Measurements from ENCODE around the gene P2RX4. TPM values are rescaled to one million over a fixed set of nuclear protein-coding genes. Genes with fewer than 3 reads are reported as not detected.

P2RX4 gene
- total and polyA plus RNA-seq, 11 donors, result 3.2 to 27.4 (median 5.3) TPM

DNA sequence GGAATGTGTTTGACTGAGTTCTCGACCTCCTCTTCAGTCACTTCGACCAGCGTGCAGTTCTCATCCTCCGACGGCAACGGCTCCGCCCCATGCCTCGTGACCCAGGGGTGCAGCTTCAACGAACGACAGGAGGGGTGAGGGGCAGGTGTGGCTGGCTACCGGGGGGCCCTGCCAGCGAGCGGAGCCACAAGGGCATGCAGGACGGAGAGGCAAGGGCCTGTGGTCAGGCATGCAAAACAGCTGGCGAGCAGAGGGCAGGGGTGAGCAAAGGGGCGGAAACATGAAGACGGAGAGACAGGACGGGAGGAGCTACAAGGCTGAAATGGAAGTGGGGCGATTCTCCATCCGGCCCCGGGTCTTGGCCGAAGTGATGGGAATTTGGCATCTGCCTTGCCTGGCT is 38.7 kb downstream of the P2RX4 start:
- DNase-seq, result no peak
- peaks cover 0 to 94% (median 80%) of the 10 kb centered on the region in 9 donors for H3K36me3 ChIP-seq
- no peaks in the 10 kb centered on the region for H3K4me1 ChIP-seq
- no peak for ATAC-seq
- no peaks in the 10 kb centered on the region for H3K27me3 ChIP-seq
- TF ChIP-seq, protein P1, sequence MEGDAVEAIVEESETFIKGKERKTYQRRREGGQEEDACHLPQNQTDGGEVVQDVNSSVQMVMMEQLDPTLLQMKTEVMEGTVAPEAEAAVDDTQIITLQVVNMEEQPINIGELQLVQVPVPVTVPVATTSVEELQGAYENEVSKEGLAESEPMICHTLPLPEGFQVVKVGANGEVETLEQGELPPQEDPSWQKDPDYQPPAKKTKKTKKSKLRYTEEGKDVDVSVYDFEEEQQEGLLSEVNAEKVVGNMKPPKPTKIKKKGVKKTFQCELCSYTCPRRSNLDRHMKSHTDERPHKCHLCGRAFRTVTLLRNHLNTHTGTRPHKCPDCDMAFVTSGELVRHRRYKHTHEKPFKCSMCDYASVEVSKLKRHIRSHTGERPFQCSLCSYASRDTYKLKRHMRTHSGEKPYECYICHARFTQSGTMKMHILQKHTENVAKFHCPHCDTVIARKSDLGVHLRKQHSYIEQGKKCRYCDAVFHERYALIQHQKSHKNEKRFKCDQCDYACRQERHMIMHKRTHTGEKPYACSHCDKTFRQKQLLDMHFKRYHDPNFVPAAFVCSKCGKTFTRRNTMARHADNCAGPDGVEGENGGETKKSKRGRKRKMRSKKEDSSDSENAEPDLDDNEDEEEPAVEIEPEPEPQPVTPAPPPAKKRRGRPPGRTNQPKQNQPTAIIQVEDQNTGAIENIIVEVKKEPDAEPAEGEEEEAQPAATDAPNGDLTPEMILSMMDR (IDR thresholded peaks at IDR 0.05), result no peak
- TF ChIP-seq POLR2A (IDR thresholded peaks at IDR 0.05), result no peak
- intact Hi-C loops (cut with DNase I), result no loop called here
- H3K9me3 ChIP-seq, result no peaks in the 10 kb centered on the region
- H3K4me3 ChIP-seq, result no peak overlapping the region
- no peak overlapping the region for H3K27ac ChIP-seq
- WGBS, 4 donors, result 91 to 94% (median 92%) methylated on average over 22 of the region's 22 CpGs

GRCh38 chr12:121250359-121250758 is 40.4 kb downstream of the P2RX4 start:
- H3K4me1 ChIP-seq, result no peaks in the 10 kb centered on the region
- H3K27me3 ChIP-seq, result no peaks in the 10 kb centered on the region
- no peaks in the 10 kb centered on the region for H3K9me3 ChIP-seq
- no peak for ATAC-seq
- intact Hi-C loops (cut with DNase I), result no loop called here
- TF ChIP-seq, protein P1 (IDR thresholded peaks at IDR 0.05), result no peak
- TF ChIP-seq POLR2A (IDR thresholded peaks at IDR 0.05), result no peak
- DNase-seq, result no peak
- no peak overlapping the region for H3K27ac ChIP-seq
- 85 to 91% (median 86%) methylated on average over 14 of the region's 14 CpGs for WGBS, 4 donors
- peaks cover 0 to 92% (median 78%) of the 10 kb centered on the region in 9 donors for H3K36me3 ChIP-seq
- no peak overlapping the region for H3K4me3 ChIP-seq

DNA sequence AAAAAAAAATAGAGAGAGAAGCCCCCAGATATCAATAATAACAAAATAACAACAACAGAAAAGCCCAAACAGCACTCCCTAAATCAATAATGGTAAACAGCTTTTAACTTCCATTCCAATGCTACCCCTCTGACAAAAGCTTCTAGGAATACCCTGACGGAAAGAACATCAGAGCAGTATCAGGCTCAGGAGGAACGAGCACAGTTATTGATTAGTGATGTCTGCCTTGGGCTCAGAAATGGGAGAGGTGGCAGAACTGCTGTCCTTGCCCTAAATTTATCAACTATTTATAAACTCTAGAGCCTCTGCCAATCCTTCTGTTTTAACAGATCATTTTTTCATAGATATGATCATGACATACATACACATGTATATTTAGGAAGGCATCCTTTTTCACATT is 41.9 kb downstream of the P2RX4 start:
- intact Hi-C loops (cut with DNase I), result no loop called here
- ATAC-seq, result no peak
- Histone ChIP-seq H3K9me3 (no peaks in the 10 kb centered on the region), H3K27me3 (no peaks in the 10 kb centered on the region), H3K4me3 (no peak overlapping the region), H3K36me3 (peaks cover 0 to 96% (median 88%) of the 10 kb centered on the region in 9 donors), H3K27ac (no peak overlapping the region), H3K4me1 (no peaks in the 10 kb centered on the region)
- no peak for DNase-seq
- WGBS, 4 donors, result 47 to 97% (median 66%) methylated on average over 2 of the region's 2 CpGs
- TF ChIP-seq, protein P1 (IDR thresholded peaks at IDR 0.05), result no peak
- no peak for TF ChIP-seq POLR2A (IDR thresholded peaks at IDR 0.05)

- Histone ChIP-seq H3K9me3 (no peaks in the 10 kb centered on the region), H3K36me3 (peaks cover 0 to 96% (median 84%) of the 10 kb centered on the region in 9 donors), H3K27me3 (no peaks in the 10 kb centered on the region), H3K4me1 (no peaks in the 10 kb centered on the region), H3K27ac (no peak overlapping the region), H3K4me3 (no peak overlapping the region)
- TF ChIP-seq, protein P1 (IDR thresholded peaks at IDR 0.05), result no peak
- TF ChIP-seq POLR2A (IDR thresholded peaks at IDR 0.05), result no peak
- DNase-seq (no peak), ATAC-seq (no peak)
- intact Hi-C loops (cut with DNase I), result no loop called here
- 86 to 100% (median 95%) methylated on average over 9 of the region's 9 CpGs for WGBS, 4 donors
Measured at GRCh38 chr12:121252712-121253345, 42.9 kb downstream of the P2RX4 start.

All from heart left ventricle (tissue), 16 donors.